ENCODE results near the gene ZMYM5.
"Not testable (repeated sequence)": the region's sequence is repeated elsewhere in the genome, so short reads cannot be mapped to it uniquely, and the experiment has no call there.

ZMYM5 gene

GRCh38 chr13:19863323-19864023, at the start of gene ZMYM5:
Gene ZMYM5 (minus strand): TSS chr13:19863649. CDS start chr13:19852180, 11,469 bp downstream.
- TF ChIP-seq CTCF (IDR thresholded peaks at IDR 0.05; ENCODE audit: control insufficient read depth, extremely low read depth, insufficient read depth) = no peak

GRCh38 chr13:19910336-19911072, 47.1 kb upstream of the ZMYM5 start:
- DNase-seq (ENCODE audit: low read depth) = no peak
- no peak for TF ChIP-seq CTCF (IDR thresholded peaks at IDR 0.05; ENCODE audit: control insufficient read depth, extremely low read depth, insufficient read depth)
- H3K4me3 ChIP-seq (ENCODE audit: low read depth, low read length) = no peak overlapping the region

More at GRCh38 chr13:19863323-19864023, at the start of gene ZMYM5:
- peak within 1 kb of the TSS; percentile 63 for H3K4me3 ChIP-seq (ENCODE audit: low read depth, low read length)
- DNase-seq (ENCODE audit: low read depth) = peak; percentile 94

- no peak for TF ChIP-seq CTCF (IDR thresholded peaks at IDR 0.05; ENCODE audit: control insufficient read depth, extremely low read depth, insufficient read depth)
- no peak overlapping the region for H3K4me3 ChIP-seq (ENCODE audit: low read depth, low read length)
These were observed 45.0 kb upstream of the ZMYM5 start for GRCh38 chr13:19908350-19908986.

GRCh38 chr13:19905487-19906195, 42.2 kb upstream of the ZMYM5 start:
- DNase-seq (ENCODE audit: low read depth); H3K4me3 ChIP-seq (ENCODE audit: low read depth, low read length): not testable (repeated sequence)

More at GRCh38 chr13:19908350-19908986, 45.0 kb upstream of the ZMYM5 start:
- no peak for DNase-seq (ENCODE audit: low read depth)

GRCh38 chr13:19890030-19890429, 26.6 kb upstream of the ZMYM5 start:
- no peak overlapping the region for H3K4me3 ChIP-seq (ENCODE audit: low read depth, low read length)
- no peak for TF ChIP-seq CTCF (IDR thresholded peaks at IDR 0.05; ENCODE audit: control insufficient read depth, extremely low read depth, insufficient read depth)
- no peak for DNase-seq (ENCODE audit: low read depth)

- H3K4me3 ChIP-seq (ENCODE audit: low read depth, low read length) = no peak overlapping the region
- DNase-seq (ENCODE audit: low read depth) = no peak
- no peak for TF ChIP-seq CTCF (IDR thresholded peaks at IDR 0.05; ENCODE audit: control insufficient read depth, extremely low read depth, insufficient read depth)
These were observed 25.4 kb upstream of the ZMYM5 start for GRCh38 chr13:19888799-19889198.

GRCh38 chr13:19882231-19882630, 18.8 kb upstream of the ZMYM5 start:
- H3K4me3 ChIP-seq (ENCODE audit: low read depth, low read length) = no peak overlapping the region
- DNase-seq (ENCODE audit: low read depth) = no peak
- no peak for TF ChIP-seq CTCF (IDR thresholded peaks at IDR 0.05; ENCODE audit: control insufficient read depth, extremely low read depth, insufficient read depth)
